ENCODE data around the gene SORCS2. TPM values are rescaled to one million over a fixed set of nuclear protein-coding genes. Genes with fewer than 3 reads are reported as not detected.

The SORCS2 gene
- total and polyA plus RNA-seq, 2 of the 4 experiments (the other 2 are of a cell fraction), result 0.36 to 0.62 TPM

GRCh38 chr4:7279902-7280301 lies 87.6 kb downstream of the SORCS2 start:
- Histone ChIP-seq H3K9me3 (ENCODE audit: control insufficient read depth, insufficient read depth, low read length) (no peaks in the 10 kb centered on the region), H3K4ac (ENCODE audit: low read depth, low read length) (no peak overlapping the region), H3K4me1 (ENCODE audit: control insufficient read depth, insufficient read depth, low read length) (no peaks in the 10 kb centered on the region), H3K14ac (replicated peaks; ENCODE audit: low read depth, low read length) (no peak overlapping the region), H3K18ac (ENCODE audit: low read depth, low read length) (no peak overlapping the region), H2AK9ac (replicated peaks; ENCODE audit: low read depth, low read length, poor library complexity) (no peak overlapping the region), H4K5ac (ENCODE audit: low read depth, low read length) (no peak overlapping the region), H3K36me3 (ENCODE audit: control insufficient read depth, insufficient read depth, low read length) (no peaks in the 10 kb centered on the region), H3K9me1 (ENCODE audit: insufficient read depth, low read length) (no peaks in the 10 kb centered on the region), H3K27me3 (ENCODE audit: control insufficient read depth, insufficient read depth, low read length) (peaks cover 72% of the 10 kb centered on the region), H2AK5ac (ENCODE audit: low read depth, low read length) (no peak overlapping the region), H3K4me2 (ENCODE audit: low read depth, low read length) (no peak overlapping the region), H4K8ac (ENCODE audit: low read depth in 2 of 2, low read length in 2 of 2) (no peak overlapping the region), H4K20me1 (ENCODE audit: insufficient read depth, low read length) (no peaks in the 10 kb centered on the region), H2AFZ (replicated peaks; ENCODE audit: low read length, poor library complexity) (no peak overlapping the region), H2BK5ac (ENCODE audit: low read depth, low read length, poor library complexity, severe bottlenecking) (no peak overlapping the region), H3K79me1 (ENCODE audit: low read depth in 1 of 2, low read length in 2 of 2) (no peaks in the 10 kb centered on the region), H3K23ac (ENCODE audit: low read depth, low read length) (no peak overlapping the region), H3K4me3 (ENCODE audit: insufficient read depth, low read depth, low read length) (no peak overlapping the region), H4K91ac (ENCODE audit: insufficient read depth, low read depth, low read length) (no peak overlapping the region), H3K27ac (ENCODE audit: insufficient read depth, low read length) (no peak overlapping the region), H2BK20ac (ENCODE audit: low read depth, low read length) (no peak overlapping the region), H2BK120ac (ENCODE audit: low read depth, low read length) (no peak overlapping the region), H2BK15ac (ENCODE audit: low read depth, low read length) (no peak overlapping the region), H3K9ac (ENCODE audit: low read depth, low read length) (no peak overlapping the region), H3K56ac (ENCODE audit: extremely low read depth, insufficient read depth, low read length) (no peak overlapping the region; the same call in 1 of the 2 replicates)
- BruUV-seq (replicated peaks), result no TSS peak
- in situ Hi-C loops (cut with MboI; ENCODE audit: low sequenced_read_pairs), result no loop called here
- WGBS, 2 experiments (ENCODE audit: extremely low coverage in 2 of 2, insufficient read length in 1 of 2), result 80% methylated on average over 2 of the region's 6 CpGs; no CpG with 5 or more reads in 1 of the 2 experiments
- ChIA-PET POLR2A (ENCODE audit: unreplicated experiment) (no interaction called here), CTCF (no interaction called here)
- DNase-seq (no peak), ATAC-seq (ENCODE audit: low read depth) (no peak)
- TF ChIP-seq BHLHE40 (IDR thresholded peaks at IDR 0.05; ENCODE audit: low read depth, low read length) (no peak), USF2 (IDR thresholded peaks at IDR 0.05; ENCODE audit: low read depth, low read length) (no peak), RFX5 (IDR thresholded peaks at IDR 0.05; ENCODE audit: low read depth, low read length) (no peak), SMC3 (IDR thresholded peaks at IDR 0.05; ENCODE audit: low read depth, low read length) (no peak)
- intact Hi-C loops (cut with micrococcal nuclease), result no loop called here
- dilution Hi-C loops (cut with HindIII; ENCODE audit: low sequenced_read_pairs, unreplicated experiment), result no loop called here
